GM19025 (cell line): Measurements from ENCODE around the gene B4GALT6.

Source experiments
- ATAC-seq: cut with Tn5 transposase; IDR thresholded peaks from one replicate; pipeline ENCODE4 v1.9.1; 2021; ENCODE audit warnings: mild to moderate bottlenecking, low read depth, moderate library complexity; ENCODE audit not compliant: unreplicated experiment

B4GALT6 gene

DNA sequence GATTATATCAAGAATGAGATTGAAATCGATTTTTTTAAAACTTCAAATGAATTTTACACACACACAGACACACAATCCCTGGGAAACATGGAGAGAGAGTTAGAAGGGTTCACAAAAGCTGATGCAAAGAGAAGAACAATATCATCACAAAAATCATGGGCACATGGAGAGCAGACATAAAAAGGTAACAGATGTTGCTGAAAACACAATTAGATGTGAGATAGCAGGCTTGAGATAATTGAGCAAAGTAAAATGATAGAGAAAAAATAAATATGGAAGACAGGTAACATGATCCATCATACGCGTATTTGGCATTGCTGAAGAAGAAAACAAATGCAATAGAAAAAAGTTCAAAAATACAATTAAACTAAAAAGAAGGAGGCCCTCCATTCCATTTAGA, 11.6 kb upstream of the B4GALT6 start:
- ATAC-seq = no peak

DNA sequence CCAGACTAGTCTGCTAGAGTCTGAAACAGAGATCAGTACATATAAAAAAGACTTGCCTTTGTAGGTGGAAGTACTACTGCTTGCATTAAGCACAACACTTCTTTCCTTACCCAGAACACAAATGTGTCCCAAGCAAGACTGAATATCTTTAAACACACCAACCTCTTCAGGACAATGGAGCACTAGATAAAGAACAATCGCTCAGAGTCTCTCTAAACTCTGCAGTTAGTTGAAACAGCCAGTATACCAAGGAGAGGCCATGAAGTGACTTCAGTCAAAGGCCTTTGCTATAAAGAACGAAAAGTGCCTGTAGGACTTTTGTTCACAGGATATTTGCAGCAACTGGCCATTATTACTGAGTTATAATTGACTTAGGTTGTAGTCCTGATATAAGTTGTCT, 9.9 kb upstream of the B4GALT6 start:
- no peak for ATAC-seq

DNA sequence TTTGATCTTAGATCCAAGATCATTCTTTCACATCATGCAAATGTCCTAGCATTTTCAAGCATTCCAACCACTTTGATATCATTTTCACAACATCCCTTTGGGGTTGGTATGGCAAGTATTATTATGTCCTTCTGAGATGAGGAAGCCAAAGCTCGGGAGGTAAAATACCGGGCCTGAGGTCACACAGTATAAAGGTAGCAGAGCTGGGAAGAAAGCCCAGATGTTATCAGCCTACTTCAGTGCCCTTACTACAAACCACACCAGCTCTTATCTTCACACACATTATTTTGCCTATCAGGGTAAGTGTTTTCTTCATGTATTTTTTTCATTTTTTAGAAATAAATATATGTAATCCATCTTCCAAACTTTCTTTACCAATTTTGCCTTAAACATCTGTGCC, 4.2 kb upstream of the B4GALT6 start:
- ATAC-seq = no peak

DNA sequence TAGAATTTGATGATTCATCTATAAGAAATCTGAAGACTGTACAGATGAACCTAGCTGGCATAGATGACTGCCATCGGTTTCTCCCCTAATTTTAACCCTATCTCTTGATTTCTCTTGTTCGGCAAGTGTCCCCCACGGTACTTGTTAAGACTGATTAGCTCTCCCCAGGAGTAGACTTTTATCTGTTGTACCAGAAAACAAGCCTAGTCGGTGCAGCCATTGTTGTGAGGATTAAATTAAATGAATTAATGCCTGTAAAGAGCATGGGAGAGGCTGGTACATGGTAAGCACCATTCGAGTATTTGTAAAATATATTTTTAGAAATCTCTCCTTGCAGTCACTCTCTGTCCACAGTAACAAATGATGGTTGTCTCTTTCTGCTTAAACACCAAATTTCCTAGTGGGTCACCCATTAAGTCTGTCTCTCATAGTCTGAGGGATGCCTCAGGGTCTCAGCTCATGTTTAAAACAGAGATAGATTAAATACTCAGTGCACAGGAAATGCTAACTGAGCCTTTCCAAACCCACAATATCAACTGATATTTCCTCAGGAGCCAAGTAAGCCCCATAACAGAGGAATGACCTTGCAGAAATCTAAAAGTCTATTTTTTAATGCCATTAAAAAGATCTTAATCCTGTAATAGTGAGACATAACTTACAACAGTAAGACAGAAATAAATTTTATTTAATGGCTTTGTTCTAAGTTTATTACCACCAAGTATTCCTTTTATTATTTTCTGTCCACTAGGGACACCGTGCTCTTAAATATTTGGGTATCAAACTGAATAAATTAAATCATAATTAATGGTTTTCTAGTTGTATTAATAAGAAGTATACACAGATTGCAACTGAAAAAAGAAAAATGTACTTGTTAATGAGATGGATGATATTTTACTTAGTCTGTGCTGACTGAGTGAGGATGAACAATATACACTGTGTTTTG, 2.9 kb upstream of the B4GALT6 start:
- no peak for ATAC-seq

DNA sequence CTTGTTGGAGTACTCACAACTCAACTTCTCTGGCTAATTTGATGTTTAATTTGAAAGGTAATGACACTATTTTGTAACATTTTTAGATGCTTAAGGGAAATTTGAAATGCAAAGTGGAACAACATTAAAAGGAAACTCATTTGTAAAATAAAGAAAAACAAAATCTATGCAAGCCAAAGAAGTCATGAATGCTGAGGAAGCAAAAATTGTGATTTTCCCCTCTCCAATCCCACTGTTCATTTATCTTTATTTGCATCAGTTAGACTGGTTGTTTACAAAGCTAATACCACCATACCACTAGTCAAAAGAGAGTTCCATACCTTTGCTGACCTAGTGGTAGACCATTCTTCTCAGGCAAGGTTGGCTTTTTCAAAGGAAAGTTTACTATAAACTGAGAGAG, 2.2 kb upstream of the B4GALT6 start:
- no peak for ATAC-seq

DNA sequence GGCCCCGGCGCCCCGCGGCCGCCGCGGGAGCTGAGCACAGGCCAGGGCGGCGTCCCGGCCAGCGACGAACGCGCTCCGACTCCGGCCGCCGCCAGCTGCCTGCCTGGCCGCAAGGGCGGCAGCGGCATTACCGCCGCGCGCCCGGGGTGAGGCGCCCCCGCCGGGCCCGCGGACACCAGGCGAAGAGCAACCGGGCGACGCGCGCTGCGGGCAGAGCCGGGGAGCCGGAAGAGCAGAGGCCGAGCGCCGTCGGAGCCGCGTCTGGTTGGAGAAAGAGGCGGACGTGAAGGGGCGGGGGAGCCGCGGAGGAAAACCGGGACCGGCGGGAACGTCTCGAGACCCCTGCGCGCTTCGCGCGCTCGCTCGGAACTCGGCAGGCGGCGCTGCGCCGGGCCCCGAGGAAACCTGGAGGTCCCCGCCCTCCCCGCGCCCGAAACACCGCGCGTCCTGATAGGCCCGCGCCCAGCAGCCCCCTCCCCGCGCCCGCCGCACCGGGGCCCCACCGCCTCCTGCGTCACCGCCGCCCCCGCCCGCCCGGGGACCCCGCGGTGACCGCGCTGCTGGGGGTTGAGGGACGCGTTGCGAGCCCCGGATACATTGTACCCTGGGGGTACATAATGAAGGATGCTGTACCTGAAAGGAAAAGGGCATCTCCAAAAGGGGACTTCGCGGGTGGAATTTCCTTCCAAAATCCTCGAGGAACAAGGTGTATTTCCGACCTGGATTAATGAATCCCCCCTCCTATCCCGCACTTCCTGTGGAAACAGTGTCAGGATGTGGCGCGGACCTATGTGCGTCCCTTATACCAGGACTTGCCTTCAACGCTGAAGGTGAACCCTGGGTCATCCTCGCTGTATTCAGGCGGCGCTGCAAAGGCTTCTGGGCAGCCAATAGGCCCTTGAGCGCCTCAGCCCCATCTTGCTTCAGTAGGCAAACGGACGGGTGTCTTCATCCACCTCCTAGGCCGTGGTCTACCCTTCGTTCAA, 1.0 kb upstream of the B4GALT6 start:
- ATAC-seq = peak; percentile 72

DNA sequence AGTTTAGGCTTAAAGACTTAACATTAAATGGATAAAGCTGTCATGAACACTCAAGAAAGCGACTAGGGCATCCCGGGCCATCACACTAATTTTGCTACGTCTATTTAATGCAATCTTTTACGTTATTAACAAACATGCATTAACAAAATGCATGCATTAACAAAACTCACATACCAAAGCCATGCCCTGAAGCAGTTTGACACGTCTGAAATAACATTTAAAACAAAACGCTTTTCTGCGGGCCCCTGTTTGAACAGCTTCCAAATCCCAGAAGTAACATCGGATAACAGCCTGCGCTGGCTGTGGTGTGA, 458 bp downstream of the B4GALT6 start:
- no peak for ATAC-seq

DNA sequence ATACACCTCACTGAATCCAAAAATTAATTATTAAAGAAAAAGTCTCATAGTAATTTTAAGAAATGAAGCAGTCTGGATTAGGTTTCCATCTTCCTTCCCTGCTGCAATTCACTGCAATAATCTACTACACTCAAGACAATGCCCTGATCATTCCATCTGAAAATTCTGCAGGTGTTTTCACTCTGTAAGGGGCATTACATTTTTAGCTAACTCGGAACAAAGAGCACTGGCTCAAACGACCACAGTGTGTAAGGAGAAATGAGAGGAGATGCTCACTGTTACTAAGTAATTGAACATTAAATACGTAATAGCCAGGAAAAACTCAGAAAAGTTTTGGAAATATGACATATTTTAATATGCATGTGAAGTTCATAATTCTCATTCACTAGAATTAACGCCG, 1.3 kb downstream of the B4GALT6 start:
- no peak for ATAC-seq

DNA sequence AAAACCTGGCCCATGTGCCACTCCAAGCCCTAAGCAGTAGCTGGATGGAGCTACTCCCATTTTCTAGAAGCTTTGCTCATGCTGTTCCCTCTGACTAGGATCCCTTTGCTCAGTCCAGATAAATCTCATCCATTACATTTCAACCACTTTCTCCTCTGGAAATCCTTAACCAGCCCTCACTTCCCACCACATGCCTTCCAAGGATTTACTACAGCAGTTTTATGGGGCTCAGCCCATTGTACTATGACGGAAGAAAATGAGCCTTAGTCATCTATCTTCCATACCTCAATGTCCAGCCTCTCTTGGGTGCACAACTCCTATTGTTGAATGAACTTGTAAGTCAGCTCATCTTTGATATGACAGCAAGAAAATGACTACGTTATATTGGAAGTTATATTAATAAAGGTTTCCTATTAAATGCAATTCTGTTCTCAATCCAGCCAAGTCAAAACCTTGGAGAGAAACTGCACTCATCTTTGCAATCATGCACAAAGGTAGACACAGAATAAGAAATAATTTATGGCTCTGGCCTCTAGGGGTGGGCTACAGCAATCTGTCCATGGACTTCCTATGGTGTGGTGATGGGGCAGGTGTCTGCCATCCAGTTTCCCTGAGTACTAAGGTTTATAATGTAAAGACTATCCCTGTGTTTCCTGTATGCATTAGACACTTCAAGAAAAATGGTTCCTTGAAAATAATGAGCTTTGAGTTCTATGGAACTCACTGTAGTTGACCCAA, 3.4 kb downstream of the B4GALT6 start:
- no peak for ATAC-seq

DNA sequence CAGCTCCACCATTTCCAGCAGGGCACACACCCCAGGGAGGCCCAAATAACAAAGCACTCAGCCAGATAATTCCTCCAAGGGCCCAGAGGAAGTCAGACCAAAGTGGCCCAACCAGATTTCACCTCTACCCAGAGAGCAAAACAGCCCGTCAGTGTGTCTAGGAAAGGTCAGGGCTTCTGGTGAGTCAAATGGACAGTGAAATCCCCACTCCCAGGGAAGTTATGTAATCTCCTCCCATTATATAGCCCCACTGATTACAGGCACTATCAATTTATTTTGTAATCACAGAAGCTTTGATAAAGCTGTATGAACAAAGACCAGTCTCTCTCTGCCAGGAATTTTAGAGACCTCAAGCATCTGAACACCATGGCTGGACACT, 4.0 kb downstream of the B4GALT6 start:
- no peak for ATAC-seq

DNA sequence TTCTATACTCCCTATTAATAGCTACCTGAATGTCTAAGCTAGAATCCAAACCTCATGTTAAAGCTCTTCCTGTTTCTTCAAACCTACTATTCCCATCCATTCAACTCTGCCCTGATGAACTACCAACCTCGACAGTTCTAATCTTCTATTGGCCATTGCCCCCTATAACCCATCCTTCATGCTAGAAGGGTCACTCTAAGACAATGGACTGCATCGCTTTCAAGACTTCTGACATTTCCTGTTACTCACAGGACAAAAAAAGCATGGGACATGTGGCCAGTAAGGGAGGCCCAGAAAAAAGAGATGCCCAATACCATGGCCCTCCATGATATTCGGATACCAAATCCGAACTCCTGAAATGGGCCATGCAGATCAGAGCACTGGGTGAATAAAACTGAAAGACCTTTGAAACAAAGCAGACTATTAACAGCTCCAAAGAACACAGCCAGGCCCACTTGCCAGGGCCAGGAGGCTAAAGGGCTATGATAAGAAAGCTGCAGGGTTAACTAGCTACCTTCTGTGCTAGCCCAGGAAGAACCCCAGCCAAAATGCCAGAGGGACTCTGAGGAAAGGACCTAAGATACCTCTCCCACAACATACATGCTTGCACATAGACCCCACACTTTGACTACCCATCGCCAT, 4.5 kb downstream of the B4GALT6 start:
- no peak for ATAC-seq

DNA sequence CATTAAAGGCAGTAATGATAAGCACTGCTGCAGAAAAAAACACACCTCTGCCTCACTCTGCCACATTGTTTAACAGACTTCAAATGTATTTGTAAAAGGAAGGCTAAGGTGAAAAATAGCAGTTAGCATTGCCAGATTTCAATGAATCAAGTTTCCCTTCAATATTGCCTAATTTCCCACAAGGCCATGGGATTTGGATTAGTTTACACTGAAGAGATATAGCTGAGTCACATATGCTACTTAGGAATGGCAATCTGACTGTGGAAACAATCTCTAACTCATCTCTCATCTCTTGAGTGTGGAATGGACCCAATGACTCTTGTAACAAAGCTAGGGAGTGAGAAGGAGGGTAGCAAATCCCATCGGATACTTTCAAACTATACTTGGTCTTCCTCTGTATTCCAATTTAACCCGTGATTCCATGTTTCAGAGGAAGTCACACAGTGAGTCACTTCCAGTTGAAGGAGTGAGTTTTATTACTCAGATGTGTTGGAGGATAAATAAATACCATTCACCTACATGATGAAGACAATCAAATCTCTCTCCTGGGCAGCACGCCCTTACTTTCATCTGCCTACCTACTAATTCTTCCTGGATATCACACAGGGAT, 5.1 kb downstream of the B4GALT6 start:
- no peak for ATAC-seq

DNA sequence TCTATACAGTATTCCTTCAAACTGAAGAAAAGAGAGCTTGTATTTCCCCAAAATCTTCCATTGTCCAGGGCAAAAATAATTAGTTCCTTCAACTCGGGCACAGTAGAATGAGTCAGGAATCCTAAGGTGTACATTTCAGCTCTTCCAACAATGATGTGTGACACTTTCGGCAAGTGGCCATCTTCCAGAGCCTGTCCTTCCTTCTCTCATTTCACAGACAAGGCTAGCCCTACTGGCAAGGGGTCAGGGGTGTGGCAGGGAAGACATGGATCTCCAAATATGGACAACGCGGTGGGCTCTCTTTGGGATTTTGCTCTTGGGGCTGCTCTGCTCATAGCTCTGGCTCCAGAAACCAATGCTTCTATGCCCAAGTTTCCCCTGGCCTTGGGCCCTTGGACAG, 6.0 kb downstream of the B4GALT6 start:
- ATAC-seq = no peak

DNA sequence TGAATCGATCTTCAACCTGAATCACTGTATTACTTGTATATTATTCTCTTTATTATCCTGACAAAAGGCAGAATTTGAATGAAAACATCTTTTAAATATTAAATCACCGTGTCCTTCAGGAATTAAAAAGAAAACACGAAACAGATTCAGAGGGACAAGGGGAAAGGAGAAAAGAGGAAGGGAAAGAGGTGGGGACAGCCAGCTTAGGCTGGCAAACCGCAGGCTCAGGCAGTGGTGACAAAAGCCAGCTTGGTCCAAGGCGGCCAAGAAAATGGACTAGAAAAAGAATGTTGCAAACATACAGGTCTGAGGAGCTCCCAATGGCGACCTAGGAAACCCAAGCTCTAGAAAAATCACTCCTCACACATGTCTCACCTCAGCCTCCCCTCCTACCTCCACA, 6.8 kb downstream of the B4GALT6 start:
- ATAC-seq = no peak

DNA sequence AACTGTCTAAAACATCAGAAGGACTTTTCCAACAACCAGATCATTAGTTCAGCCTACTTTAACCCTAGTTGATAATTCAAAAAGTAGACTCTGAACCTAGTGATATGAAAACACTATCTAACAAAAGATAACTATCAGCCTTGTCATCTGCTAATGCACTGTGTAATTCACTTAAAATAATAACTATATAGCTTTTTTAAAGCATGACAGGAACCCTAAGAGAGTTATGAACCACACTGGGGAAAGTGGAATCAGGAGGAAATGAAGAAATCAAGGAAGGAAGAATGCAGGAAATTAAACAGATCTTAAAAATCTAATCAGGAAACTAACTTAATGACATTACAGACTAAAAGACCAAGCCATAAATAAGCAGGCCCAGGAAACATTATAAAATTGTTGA, 9.0 kb downstream of the B4GALT6 start:
- ATAC-seq = no peak

DNA sequence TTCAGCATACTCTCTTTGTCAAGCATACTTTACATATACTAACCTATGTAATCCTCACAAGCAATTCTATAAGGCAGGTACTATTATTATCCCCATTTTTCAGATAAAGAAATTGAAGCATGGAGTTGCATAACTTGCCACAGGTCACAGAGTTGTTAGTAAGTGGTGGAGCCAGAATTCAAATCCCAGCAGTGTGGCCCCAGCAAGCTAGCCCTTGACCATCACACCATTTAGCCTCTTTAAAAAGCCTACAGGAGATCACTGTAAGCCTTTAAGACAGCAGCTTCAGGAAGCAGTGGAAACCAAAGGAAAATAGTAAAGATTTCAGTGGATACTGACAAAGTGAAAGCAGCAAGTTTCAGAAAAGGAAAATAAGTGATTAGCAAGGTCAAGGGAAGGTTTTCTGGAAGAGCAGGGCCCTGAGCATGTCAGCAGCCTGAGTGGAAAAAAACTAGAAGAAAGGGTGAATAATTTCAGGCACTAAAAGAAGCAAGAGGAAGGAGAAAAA, 11.7 kb downstream of the B4GALT6 start:
- no peak for ATAC-seq

DNA sequence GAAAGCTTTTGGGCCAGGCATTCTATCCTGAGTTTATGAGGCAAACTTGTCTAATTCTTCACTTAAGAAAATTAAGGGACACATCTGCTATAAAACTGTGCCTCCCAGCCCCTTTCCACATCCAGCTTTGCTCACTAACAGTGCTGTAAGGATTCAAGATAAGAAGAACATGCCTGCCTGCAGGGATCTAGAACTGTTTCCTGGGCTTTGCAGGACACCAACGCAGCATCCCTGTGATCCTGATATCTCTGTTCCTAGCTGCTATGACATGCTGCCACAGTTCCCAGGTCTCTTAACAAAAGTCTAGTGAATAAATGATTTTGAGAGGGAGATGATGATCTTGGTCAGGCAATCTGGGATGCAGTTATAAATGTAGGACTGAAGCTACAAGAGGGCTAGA, 12.4 kb downstream of the B4GALT6 start:
- no peak for ATAC-seq

DNA sequence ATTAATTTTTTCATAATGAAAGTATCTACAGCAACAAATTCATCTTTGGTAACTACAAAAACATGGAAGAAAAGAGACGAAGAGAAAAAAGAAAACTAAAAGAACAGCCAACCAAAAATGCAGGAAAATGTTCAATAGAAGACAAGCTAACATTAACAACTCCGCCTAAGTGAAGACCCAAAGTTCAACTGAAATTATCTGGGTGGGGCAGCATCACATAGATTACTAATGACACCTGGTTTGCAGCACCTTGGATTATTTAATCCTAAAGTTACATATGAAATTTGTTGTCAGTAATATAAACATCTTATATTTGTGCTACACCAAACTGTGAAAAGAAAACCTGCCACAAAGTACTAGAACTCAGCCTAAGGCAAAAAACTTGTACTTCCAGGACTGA, 14.8 kb downstream of the B4GALT6 start:
- no peak for ATAC-seq

DNA sequence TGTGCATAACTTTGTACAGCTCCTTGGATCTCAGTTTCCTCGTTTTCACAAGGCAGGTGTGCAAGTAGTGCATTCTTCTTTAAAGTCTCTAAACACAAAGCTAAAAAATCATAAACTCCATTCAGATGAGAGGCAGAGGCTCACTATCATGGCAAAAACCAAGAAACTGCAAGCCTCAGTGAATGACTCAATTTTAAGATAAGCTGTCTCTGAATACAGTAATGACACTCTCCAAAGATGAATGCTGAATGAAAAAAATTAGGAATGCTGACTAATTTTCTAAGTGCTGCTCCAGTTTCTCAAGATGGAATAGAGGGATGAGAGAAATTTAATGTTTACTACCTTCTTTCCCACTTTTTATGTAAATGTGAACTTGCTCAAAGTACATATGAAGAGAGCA, 17.2 kb downstream of the B4GALT6 start:
- ATAC-seq = no peak

DNA sequence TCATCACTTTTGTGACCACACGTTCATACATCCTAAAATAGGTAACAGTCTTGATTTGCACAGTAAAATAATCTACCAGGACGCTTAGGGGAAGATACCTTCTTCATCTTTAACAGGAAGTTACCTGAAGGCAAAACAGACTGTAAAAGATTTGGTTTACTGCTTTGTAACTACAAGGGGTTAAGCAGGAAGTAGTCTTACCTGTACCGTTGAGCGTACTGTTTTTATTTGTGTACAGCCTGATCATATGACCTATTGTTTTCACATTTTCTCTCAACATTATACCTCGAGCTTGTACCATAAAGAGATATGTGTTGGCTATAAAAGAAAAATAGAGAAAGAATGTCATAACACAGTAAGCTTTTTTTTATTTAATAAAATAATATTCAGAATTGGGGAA, 18.3 kb downstream of the B4GALT6 start:
- no peak for ATAC-seq
